ENCODE data around the gene RHOJ.
"Not testable (repeated sequence)": the region's sequence is repeated elsewhere in the genome, so short reads cannot be mapped to it uniquely, and the experiment has no call there.

RHOJ gene

DNA sequence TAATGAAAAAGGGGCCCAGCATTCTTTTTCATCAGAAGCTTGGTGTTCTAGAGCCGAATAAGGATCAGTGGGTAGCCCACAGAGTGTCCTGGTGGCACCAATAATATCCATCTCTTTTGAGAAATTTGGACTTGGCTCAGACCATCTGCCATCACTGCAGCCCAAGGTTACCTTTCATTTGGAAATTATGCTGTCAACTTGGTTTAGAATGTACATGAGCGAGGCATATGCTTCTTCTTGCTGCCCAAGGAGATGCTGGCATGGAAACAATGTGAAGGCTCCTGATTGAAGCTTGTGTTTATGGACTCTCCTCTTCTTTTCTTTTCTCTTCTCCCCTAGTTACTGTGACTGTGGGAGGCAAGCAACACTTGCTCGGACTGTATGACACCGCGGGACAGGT, 64.5 kb downstream of the RHOJ start:
- Mint-ChIP-seq H3K4me1 (no peaks in the 10 kb centered on the region), H3K27ac (no peak overlapping the region), H3K4me3 (no peak overlapping the region), H3K36me3 (no peaks in the 10 kb centered on the region), H3K27me3 (peaks cover 3% of the 10 kb centered on the region), H3K9me3 (no peaks in the 10 kb centered on the region)
- CTCF ChIA-PET: no interaction called here
- no peak for DNase-seq

DNA sequence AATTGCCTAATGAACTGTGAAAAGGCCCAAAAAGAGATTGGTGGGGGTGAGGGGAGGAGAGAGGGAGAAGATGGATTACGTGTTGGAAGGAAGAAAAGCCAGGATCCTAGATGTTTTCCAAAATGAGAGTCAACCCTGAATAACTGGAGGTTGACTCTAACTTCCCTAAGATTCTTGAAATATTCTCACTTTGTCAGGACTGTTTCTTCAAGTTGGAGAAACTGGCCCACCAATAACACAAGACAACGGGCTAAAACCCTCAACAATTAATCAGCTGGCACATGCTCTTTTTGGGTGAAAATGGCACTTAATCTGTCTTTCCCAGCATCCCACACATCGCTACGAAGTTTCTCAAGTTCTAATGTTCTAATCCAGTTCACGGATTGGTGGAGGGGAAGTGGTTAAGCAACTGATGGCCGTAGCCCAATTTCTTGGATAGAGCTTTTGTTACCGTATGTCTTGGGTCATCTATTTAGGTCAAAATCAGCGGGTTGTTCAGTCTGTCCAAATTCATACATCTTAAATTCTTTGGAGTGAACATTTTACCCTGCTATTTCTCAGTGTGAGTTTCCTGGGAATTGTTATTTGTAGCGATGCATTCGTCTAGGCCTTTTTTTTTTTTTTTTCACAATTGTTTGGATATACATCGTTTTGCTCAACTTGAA, 65.5 kb downstream of the RHOJ start:
- no peak for DNase-seq
- CTCF ChIA-PET: no interaction called here
- no peaks in the 10 kb centered on the region for H3K4me1 Mint-ChIP-seq
- H3K36me3 Mint-ChIP-seq: no peaks in the 10 kb centered on the region
- peaks cover 3% of the 10 kb centered on the region for H3K27me3 Mint-ChIP-seq
- no peak overlapping the region for H3K4me3 Mint-ChIP-seq
- H3K9me3 Mint-ChIP-seq: no peaks in the 10 kb centered on the region
- H3K27ac Mint-ChIP-seq: no peak overlapping the region

DNA sequence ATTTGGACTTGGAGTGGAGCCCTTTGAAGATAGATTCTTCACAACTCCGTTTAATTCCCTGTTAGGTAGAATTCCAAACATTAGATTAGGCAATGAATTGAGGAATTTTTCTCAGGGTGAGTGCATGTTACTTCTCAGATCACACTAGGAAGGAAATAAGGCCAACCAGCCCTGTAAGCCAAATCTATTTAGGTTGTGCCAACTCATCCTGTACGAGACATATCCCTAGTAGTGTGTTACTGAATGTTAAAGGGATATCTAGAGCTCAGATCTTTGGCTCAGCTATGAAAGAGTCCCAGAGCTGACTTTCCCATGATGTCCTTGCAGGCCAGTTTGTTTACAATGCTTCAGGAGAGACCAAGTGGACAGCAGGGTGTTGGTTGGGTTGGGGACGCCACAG, 68.9 kb downstream of the RHOJ start:
- H3K4me1 Mint-ChIP-seq: no peaks in the 10 kb centered on the region
- no peaks in the 10 kb centered on the region for H3K36me3 Mint-ChIP-seq
- H3K27ac Mint-ChIP-seq: no peak overlapping the region
- peaks cover 3% of the 10 kb centered on the region for H3K27me3 Mint-ChIP-seq
- CTCF ChIA-PET: interaction anchor here (0.5 kb wide), 1 partner anchor 1125 kb away, joined by 4 read pairs; no protein-coding TSS in a partner anchor
- DNase-seq: no peak
- H3K9me3 Mint-ChIP-seq: no peaks in the 10 kb centered on the region
- H3K4me3 Mint-ChIP-seq: no peak overlapping the region

DNA sequence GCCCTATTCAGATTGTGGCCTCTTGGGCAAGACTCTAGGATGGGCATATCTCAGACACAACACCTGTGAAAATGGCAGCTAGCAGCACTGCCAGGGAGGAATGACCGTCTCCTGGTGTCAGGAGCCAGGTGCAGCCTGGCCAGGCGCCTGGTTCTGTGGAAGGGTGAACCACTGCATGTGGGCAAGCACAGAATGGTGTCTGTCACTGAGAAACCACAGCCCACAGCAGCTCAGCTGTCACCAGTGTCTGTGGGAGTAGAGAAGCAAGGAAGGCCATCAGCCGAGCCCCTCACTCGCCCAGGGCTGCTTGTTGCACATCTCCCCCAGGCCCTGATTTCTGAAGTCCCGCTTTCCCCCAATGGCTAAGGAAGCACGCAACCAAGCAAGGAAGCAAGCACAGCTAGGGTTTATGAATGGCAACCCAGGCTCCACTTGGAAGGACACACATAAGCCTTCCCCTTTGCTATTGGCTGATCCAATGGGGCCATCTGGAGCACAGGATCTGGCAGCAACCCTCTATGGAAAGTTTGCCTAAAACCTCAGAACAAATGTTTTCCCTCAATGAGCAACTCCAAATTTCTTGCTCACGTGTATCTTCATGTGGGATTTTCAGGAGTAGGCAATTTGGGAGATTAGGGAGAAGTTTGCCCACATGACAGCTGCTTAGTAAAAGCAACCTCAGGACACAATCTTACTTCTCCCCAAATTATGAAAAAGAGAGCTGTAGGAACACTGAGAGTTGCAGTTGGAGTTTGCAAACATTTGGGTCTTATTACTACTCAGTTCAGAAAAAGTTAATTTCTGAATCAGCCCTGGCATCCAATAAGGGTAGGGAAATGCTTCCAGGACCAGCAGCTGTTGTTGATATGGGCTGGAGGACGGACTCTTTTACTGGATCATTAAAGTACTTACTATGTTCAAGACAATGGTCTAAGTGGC, 69.7 kb downstream of the RHOJ start:
- H3K9me3 Mint-ChIP-seq: no peaks in the 10 kb centered on the region
- H3K4me3 Mint-ChIP-seq: no peak overlapping the region
- H3K4me1 Mint-ChIP-seq: no peaks in the 10 kb centered on the region
- peaks cover 3% of the 10 kb centered on the region for H3K27me3 Mint-ChIP-seq
- DNase-seq: no peak
- CTCF ChIA-PET: interaction anchor here (0.5 kb wide), 1 partner anchor 1124 kb away, joined by 4 read pairs; no protein-coding TSS in a partner anchor
- H3K36me3 Mint-ChIP-seq: no peaks in the 10 kb centered on the region
- no peak overlapping the region for H3K27ac Mint-ChIP-seq

DNA sequence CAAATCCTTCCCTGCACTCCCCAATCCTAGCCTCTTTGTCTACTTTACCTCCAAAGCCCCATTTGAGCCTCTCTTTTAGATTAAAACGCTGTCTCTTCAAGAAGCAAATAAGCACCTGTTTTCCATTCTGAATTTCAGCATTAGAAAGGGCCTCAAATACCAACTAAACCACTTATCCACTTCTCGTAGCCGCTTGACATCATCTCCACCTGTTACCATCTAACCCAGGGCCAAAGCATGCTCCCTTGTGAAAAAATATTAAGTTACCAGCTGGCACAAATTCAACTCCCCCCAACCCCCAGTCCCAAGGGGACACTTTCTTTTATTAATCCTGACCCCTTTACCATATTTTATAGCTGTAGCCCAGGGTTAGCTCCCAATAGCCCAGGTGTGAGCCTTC, 71.4 kb downstream of the RHOJ start:
- H3K27ac Mint-ChIP-seq: no peak overlapping the region
- no peak overlapping the region for H3K4me3 Mint-ChIP-seq
- no peak for DNase-seq
- no peaks in the 10 kb centered on the region for H3K9me3 Mint-ChIP-seq
- no peaks in the 10 kb centered on the region for H3K36me3 Mint-ChIP-seq
- peaks cover 3% of the 10 kb centered on the region for H3K27me3 Mint-ChIP-seq
- CTCF ChIA-PET: interaction anchor here (0.8 kb wide), 1 partner anchor 1110 kb away, joined by 5 read pairs; no protein-coding TSS in a partner anchor
- no peaks in the 10 kb centered on the region for H3K4me1 Mint-ChIP-seq

DNA sequence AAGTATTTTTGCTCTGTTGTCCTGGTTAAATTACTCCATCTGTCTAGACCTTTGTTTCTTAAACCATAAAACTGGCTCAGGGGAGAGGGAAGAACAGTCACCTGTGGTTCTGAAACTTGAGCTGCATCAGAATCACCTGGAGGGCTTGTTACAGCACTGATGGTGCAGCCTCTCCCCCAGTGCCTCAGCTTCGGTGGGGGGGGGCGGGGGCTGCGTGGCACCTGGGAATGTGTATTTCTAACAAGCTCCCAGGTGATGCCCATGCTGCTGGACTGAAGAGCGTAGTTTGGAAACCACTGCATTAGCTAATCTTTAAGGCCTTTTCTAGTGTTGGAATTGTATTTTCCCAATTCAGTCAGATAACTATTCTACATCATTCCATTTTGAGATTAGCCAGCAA, 71.8 kb downstream of the RHOJ start:
- Mint-ChIP-seq H3K4me3 (no peak overlapping the region), H3K27me3 (peaks cover 7% of the 10 kb centered on the region), H3K4me1 (no peaks in the 10 kb centered on the region), H3K36me3 (no peaks in the 10 kb centered on the region), H3K9me3 (no peaks in the 10 kb centered on the region), H3K27ac (no peak overlapping the region)
- no peak for DNase-seq
- CTCF ChIA-PET: interaction anchor here (0.8 to 1.4 kb wide), 2 partner anchors 33 to 1110 kb away, joined by 3 to 5 read pairs; no protein-coding TSS in a partner anchor

DNA sequence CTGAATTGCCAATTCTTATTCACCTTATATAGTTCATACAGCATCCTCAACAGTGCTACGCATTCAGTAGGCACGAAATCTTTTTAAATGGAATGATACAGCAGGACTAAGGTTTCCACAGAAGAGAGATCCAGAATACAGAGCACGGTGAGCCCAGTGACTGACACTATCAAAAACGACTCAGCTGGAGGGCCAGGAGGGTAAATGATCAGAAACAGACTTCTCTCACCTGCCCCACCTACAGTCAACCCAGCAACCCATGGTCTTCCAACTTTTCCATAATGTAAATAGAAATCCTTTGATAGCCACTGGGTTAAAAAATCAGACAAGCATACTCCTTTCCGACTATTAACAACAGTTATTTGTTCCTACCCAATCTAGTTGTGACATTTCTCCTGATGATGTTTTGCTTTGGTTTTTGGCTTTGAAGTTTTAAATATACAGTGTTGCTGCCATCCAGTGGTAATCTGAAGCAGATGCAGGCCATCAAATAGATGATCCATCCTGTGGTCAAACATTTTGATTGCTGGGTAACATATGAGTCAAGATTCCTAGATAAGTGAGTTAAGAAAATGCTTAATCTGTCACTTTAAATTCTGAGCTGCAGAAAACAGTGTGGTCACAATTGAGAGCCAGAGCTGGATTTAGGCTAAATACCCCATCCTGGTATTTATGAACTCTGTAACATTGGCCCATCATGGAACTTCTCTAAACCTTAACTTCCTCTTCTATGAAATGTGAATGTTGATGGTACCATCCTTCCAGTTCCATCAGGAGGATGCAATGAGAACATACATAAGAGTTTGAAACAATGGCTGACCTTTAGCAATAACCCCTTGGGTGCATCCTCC, 72.5 kb downstream of the RHOJ start:
- Mint-ChIP-seq H3K4me3 (no peak overlapping the region), H3K27ac (no peak overlapping the region), H3K9me3 (no peaks in the 10 kb centered on the region), H3K4me1 (no peaks in the 10 kb centered on the region), H3K27me3 (peaks cover 5% of the 10 kb centered on the region), H3K36me3 (no peaks in the 10 kb centered on the region)
- CTCF ChIA-PET: interaction anchor here (1.0 to 4.1 kb wide), 4 partner anchors 22 to 1110 kb away, joined by 3 to 15 read pairs (median 3); no protein-coding TSS in a partner anchor
- no peak for DNase-seq

DNA sequence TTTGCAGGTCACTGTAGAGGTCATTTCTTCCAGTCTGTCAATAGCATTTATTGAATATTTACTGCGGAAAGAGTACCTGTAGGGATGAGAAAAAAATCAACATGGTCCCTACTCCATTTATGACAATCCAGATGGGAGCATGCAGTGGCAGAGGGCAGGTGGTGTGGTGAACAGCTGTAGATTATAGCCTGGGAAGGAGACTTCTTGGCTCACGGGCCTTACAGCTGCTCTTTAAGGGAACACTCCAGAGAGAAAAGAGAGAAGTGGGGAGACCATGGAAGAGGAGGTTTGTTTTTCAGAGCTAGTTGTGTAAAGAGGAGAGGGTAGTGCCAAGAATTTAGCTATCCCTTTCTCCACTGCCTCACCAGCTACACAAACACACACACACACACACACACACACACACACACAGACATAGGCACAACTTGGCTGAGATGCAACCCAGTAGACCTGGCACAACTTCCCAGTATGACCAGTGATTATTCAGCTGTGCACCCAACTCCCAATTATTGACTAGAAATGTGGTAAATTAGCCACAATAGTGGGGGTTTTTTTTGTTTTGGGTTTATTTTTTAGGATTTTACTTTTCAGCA, 73.4 kb downstream of the RHOJ start:
- Mint-ChIP-seq H3K4me3 (no peak overlapping the region), H3K36me3 (no peaks in the 10 kb centered on the region), H3K9me3 (no peaks in the 10 kb centered on the region), H3K27me3 (peaks cover 4% of the 10 kb centered on the region), H3K4me1 (no peaks in the 10 kb centered on the region), H3K27ac (no peak overlapping the region)
- CTCF ChIA-PET: interaction anchor here (1.0 to 4.1 kb wide), 5 partner anchors 10 to 1111 kb away, joined by 3 to 15 read pairs (median 3); no protein-coding TSS in a partner anchor
- no peak for DNase-seq

DNA sequence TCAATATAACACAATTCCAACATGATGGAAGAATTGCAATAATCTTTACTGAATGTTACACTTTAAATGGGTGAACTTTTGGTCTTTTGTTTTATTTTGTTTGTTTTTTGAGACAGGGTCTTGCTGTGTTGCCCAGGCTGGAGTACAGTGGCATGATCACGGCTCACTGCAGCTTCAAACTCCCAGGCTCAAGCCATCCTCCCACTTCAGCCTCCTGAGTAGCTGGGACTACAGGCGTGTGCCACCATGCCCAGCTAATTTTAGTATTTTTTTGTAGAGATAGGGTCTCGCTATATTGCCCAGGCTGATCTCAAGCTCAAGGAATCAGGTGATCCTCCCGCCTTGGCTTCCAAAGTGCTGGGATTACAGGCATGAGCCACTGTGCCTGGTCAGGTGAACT, 75.7 kb downstream of the RHOJ start:
- CTCF ChIA-PET: interaction anchor here (4.1 kb wide), 1 partner anchor 1101 kb away, joined by 15 read pairs; no protein-coding TSS in a partner anchor
- not testable (repeated sequence) for H3K9me3 Mint-ChIP-seq, DNase-seq, H3K4me1 Mint-ChIP-seq, H3K27ac Mint-ChIP-seq, H3K4me3 Mint-ChIP-seq, H3K27me3 Mint-ChIP-seq, H3K36me3 Mint-ChIP-seq

DNA sequence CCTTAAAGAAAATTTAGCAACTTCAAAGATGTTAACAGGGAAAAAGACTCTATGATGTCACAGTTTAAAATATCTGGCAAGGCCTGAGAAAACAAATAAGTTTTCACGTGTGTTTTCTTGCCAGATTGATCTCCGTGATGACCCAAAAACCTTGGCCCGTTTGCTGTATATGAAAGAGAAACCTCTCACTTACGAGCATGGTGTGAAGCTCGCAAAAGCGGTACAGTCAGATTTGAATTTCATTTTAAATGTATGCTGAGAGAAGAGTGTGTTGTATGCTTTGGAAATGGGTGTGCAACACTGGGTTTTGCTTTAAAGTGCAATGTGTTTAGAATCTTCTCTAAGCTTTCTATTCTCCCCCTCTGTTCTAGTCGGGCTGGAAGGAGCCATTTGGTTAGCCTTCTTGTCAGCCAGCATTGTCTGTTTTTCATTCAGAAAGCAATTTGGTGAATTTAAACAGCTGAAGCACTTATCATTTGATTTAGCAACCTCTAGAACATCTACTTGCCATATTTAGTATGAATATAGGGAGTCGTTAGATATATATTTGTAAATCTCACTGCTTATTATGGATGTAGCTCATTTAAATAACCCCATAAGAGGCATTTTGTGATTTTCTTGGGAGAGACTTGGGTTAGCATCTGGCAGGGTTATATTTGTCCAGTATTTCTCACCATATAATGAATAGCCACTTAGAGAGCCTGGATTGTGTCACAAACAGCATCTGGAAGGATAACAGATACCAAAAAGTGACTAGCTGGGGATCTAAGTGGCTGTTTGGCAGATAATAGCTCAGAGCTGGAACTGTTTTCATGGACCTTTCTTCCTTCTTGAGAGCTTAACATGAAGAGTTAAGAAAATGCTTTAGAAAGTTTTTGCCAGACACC, 79.0 kb downstream of the RHOJ start:
- H3K9me3 Mint-ChIP-seq: no peaks in the 10 kb centered on the region
- CTCF ChIA-PET: no interaction called here
- no peak overlapping the region for H3K4me3 Mint-ChIP-seq
- no peak for DNase-seq
- H3K27me3 Mint-ChIP-seq: peaks cover 4% of the 10 kb centered on the region
- H3K36me3 Mint-ChIP-seq: no peaks in the 10 kb centered on the region
- no peaks in the 10 kb centered on the region for H3K4me1 Mint-ChIP-seq
- H3K27ac Mint-ChIP-seq: no peak overlapping the region

DNA sequence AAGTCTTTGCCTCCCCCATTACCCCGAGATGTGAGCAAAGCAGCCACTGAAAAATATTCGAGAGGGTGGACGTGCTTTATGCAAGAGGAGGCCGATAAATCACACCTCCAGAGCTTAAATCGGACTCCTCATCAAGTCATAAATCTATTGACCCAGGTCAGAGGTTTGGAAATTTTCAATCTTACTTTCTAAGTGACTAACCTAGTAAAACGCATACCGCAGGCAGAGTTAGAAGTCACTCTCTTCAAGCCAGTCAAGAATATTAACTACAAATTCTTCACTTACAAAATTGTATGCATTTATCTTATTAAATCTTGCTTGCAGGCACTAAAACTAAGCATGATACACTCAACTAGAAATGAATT, 79.6 kb downstream of the RHOJ start:
- no peaks in the 10 kb centered on the region for H3K4me1 Mint-ChIP-seq
- no peaks in the 10 kb centered on the region for H3K9me3 Mint-ChIP-seq
- no peak overlapping the region for H3K4me3 Mint-ChIP-seq
- CTCF ChIA-PET: no interaction called here
- H3K27ac Mint-ChIP-seq: no peak overlapping the region
- peaks cover 4% of the 10 kb centered on the region for H3K27me3 Mint-ChIP-seq
- H3K36me3 Mint-ChIP-seq: no peaks in the 10 kb centered on the region
- DNase-seq: no peak

DNA sequence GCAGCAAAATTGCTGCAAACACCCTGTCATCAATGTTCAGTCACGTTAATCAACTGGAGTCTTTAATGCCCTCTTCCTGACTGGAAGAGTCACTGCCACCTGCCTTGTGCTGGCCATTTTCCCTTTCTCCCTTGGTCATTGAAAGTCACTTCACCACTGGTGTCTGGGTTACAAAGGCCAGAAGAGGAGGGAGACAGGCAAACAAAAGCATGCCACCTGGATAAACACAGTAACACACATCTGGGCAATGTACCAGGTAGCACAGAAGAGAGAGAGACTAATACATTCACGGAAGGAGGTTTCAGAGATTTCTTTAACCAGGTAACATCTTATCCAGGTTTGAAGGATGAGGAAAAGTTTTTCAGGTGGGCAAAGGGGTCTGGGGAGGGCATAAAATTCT, 81.8 kb downstream of the RHOJ start:
- no peaks in the 10 kb centered on the region for H3K36me3 Mint-ChIP-seq
- CTCF ChIA-PET: no interaction called here
- H3K27ac Mint-ChIP-seq: no peak overlapping the region
- DNase-seq: no peak
- no peaks in the 10 kb centered on the region for H3K4me1 Mint-ChIP-seq
- H3K4me3 Mint-ChIP-seq: no peak overlapping the region
- H3K9me3 Mint-ChIP-seq: no peaks in the 10 kb centered on the region
- peaks cover 4% of the 10 kb centered on the region for H3K27me3 Mint-ChIP-seq
